Inflammatory macrophage treated with lipopolysaccharide for 4 hours (primary cell): Measurements from ENCODE around the gene NLRP4.

Source experiments
- DNase-seq: peaks from one replicate; pipeline ENCODE4 v3.0.0-alpha.2; 2020

NLRP4 gene, protein sequence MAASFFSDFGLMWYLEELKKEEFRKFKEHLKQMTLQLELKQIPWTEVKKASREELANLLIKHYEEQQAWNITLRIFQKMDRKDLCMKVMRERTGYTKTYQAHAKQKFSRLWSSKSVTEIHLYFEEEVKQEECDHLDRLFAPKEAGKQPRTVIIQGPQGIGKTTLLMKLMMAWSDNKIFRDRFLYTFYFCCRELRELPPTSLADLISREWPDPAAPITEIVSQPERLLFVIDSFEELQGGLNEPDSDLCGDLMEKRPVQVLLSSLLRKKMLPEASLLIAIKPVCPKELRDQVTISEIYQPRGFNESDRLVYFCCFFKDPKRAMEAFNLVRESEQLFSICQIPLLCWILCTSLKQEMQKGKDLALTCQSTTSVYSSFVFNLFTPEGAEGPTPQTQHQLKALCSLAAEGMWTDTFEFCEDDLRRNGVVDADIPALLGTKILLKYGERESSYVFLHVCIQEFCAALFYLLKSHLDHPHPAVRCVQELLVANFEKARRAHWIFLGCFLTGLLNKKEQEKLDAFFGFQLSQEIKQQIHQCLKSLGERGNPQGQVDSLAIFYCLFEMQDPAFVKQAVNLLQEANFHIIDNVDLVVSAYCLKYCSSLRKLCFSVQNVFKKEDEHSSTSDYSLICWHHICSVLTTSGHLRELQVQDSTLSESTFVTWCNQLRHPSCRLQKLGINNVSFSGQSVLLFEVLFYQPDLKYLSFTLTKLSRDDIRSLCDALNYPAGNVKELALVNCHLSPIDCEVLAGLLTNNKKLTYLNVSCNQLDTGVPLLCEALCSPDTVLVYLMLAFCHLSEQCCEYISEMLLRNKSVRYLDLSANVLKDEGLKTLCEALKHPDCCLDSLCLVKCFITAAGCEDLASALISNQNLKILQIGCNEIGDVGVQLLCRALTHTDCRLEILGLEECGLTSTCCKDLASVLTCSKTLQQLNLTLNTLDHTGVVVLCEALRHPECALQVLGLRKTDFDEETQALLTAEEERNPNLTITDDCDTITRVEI

DNA sequence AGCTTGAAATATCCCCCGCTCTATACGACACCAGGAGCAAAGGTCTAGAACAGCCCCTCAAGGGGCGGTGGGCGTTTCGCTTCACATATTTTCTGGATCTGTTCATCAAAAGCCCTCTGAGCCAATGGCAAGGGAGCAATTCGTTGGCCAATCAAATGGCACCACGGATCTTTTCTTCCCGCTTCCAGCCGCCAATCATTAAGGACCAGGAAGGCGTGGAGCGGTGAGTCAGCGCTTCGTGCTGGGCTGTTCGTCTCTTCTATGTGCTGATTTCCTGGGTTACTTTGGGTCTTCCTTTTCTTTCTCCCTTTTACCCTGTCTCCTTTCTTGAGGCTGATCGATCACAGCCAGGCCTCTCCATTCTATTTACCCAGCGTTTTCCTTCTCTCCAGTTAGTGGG, at the start of gene NLRP4:
TSS of gene NLRP4 (plus strand) at position 201 of the 400 bp plus-strand sequence. CDS start 15,541 bp downstream, outside the sequence.
- no peak for DNase-seq

DNA sequence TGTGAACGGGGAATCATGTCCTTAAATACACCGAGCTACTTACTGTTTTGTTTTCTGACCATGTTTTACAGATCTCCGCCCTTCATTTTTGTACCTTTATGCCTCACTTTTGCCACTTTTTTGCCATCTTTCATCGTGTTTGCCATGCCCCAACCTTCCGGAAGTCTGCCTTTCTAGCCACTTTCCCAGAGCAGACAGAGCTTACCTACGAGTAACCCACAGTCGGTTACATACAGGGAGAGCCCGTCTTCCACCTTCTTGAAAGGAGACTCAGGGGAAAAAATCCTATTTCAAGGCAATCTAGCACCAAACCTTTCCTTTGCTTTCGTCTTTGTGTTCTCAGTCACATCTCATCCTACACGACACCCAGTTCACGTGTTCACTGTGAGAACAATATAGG, 41.3 kb upstream of the NLRP4 start:
- DNase-seq = no peak

GRCh38 chr19:55801416-55801815, 34.9 kb upstream of the NLRP4 start:
- DNase-seq = no peak

DNA sequence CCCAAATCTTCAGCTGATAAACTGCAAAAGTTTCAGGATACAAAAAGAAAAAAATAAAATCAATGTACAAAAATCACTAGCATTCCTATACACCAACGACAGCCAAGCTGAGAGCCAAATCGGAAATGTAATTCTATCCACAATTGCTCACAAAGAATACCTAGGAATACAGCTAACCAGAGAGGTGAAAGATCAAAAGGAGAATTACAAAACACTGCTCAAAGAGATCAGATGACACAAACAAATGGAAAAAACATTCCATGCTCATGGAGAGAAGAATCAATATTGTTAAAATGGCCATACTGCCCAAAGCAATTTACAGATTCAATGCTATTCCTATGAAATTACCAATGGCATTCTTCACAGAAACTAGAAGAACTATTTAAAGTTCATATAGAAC, 34.1 kb upstream of the NLRP4 start:
- DNase-seq = no peak

DNA sequence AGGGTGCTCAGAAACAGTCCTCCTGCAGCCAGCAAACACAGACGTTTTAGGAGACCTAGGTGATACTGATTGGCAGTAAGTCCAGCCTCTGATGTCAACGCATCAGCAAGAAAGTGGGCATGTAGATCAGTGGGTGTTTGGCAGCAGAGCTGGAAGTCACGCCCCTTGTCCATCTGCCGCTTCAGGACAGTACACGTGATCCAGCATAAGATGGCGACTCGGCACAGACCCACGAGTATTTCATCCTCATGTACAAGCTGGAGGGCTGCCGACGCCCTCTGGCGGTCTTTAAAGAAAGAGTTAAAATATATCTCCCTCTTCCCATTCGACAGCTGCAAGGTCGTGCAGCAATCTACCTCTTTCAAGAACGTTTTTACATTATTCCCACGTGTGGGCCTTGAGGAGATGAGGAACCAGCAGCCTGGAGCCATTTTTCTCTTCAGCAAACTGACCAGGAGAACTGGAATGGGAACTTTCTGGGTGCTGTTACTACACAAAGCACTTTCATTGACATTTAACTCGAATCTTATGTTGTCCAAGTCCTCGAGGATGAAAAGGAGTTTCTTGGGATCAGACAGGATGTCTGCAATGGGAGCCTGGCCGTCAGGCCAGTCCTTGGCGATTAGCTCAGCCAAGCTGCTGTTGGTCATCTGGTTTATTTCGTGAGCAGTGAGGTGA, 26.8 kb upstream of the NLRP4 start:
- DNase-seq = peak; percentile 46

- no peak for DNase-seq
These were observed 25.0 kb upstream of the NLRP4 start for GRCh38 chr19:55811340-55811739.

GRCh38 chr19:55812449-55812848, 23.9 kb upstream of the NLRP4 start:
- DNase-seq = no peak

- no peak for DNase-seq
These were observed 22.4 kb upstream of the NLRP4 start for GRCh38 chr19:55813906-55814305.

DNA sequence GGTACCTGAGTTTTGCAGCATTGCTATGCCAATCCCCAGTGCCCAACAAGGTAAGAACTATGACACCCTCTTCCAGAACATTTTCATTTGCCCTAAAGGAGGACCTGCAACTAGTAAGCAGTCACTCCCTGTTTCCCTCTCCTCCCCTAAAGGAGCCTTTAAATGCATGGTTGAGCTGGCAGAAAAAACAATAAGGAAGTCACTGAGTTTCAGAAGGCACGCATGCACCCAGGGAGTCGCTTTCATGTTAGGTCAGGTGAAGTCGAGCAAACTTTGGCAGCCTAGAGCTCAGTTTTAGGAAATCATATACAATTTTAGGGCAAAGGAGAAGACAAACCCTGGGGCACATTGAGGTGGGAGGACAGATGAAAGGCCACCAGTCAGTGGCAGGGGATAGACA, 16.3 kb upstream of the NLRP4 start:
- DNase-seq = no peak

GRCh38 chr19:55830656-55831055, 5.7 kb upstream of the NLRP4 start:
- no peak for DNase-seq

DNA sequence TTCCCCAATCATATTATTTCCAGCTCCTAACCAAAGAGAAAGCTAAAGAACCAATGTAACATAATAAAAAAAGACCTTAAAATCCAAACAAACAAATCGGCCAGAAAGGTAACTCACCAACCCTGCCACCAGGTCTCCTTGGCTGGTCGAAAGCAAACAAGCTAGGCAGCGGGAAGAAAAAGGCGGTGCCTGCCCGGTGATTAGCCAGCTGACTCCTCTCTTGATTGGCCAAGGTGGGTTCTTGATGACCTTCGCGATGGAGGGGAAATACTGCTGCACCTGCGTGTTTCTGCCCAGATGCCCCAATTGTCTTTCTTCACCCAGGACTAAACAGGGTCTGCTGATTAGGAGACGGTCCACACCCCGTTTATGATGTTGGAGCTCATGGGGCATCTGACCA, 4.5 kb upstream of the NLRP4 start, which contains the start of gene NLRP11:
TSS of gene NLRP11 (minus strand) at position 154 of the 400 bp plus-strand sequence. CDS start 13,825 bp downstream, outside the sequence.
- no peak for DNase-seq

DNA sequence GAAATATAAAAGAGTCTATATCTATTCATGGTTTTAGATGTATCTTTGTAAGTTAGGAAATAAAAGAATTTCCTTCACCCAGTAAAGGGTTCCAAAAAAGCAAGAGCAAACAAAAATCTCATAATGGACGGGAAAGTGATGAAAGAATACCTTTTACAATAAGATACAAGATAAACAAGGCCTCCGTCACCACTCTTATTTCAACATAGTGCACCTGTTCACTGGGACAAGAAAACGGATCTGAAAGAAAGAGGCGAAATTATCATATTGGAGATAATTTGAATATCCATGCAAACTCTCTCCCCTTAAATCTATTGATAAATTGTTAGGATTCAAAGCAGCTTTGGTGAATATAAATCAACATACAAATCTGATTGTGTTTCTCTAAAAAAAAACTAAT, 3.7 kb upstream of the NLRP4 start:
- no peak for DNase-seq

DNA sequence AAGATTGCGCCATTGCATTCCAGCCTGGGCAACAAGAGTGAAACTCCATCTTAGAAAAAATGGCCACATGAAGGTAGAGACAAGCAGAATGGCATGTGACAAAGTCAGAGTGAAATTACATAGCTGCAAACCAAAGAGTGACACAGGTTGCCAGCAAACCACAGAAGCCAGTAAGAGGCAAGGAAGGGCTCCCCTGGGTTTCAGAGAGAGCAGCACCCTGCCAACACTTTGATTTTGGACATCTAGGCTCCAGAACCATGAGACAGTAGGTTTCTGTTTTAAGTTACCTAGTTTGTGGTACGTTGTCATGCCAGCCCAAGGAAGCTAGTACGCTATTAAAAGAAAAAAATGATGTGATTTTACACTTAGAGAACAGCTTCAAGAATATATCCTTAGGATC, 1.9 kb downstream of the NLRP4 start:
- DNase-seq = no peak

DNA sequence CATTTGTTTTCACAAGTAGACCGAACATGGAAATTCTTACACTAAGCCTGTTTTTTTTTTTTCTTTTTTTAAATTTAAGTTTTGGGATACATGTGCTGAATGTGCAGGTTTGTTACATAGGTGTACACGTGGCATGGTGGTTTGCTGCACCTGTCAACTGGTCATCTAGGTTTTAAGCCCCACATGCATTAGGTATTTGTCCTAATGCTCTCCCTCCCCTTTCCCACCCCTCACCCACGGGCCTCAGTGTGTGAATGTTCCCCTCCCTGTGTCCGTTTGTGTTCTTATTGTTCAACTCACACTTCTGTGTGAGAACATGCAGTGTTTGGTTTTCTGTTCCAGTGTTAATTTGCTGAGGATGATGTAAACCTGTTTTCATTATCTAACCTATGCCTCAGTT, 2.6 kb downstream of the NLRP4 start:
- no peak for DNase-seq

DNA sequence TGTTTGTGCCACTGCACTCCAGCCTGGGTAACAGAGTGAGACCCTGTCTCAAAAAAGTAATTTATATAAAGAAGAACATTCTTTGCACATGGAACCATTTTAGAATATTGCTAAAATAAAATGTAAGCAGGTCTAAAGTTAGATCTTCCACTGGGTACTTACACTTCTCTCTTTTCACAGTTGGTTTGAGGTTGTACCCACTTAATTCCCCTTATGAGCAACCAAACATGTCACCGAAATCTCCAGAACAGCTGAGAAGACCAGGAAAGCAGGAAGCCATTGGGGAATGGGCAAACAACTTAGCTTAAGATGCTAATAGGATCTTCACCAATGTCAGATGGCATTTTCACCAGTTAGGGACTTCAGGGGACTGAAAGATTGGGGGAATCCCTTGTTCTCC, 18.8 kb downstream of the NLRP4 start:
- no peak for DNase-seq

DNA sequence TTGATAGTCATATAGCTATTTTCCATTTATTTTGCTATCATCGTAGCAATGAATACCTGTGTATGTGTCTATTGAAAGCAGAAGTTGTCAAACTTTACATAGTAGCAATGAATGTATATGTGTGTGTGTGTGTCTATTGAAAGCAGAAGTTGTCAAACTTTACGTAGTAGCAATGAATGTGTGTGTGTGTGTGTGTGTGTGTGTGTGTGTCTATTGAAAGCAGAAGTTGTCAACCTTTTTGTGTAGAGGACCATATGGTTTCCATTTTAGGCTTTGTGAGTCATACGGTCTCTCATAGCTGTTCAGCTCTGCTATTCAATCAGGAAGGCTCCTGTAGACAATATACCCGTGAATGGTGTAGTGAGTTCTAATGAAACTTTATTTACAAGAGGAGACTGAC, 20.8 kb downstream of the NLRP4 start:
- peak; percentile 0 for DNase-seq

- no peak for DNase-seq
These were observed 21.6 kb downstream of the NLRP4 start for GRCh38 chr19:55857974-55858373.

DNA sequence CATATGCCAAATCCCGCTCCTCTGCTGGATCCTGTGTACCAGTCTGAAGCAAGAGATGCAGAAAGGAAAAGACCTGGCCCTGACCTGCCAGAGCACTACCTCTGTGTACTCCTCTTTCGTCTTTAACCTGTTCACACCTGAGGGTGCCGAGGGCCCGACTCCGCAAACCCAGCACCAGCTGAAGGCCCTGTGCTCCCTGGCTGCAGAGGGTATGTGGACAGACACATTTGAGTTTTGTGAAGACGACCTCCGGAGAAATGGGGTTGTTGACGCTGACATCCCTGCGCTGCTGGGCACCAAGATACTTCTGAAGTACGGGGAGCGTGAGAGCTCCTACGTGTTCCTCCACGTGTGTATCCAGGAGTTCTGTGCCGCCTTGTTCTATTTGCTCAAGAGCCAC, 22.1 kb downstream of the NLRP4 start:
- DNase-seq = no peak

DNA sequence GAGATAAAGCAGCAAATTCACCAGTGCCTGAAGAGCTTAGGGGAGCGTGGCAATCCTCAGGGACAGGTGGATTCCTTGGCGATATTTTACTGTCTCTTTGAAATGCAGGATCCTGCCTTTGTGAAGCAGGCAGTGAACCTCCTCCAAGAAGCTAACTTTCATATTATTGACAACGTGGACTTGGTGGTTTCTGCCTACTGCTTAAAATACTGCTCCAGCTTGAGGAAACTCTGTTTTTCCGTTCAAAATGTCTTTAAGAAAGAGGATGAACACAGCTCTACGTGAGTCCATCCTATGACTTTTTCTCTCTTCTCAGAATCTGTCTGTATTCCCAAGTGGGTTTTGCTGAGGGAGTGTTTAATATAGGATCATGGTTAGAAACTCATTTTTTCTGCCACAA, 22.6 kb downstream of the NLRP4 start:
- no peak for DNase-seq

GRCh38 chr19:55866521-55866920, 30.2 kb downstream of the NLRP4 start:
- DNase-seq = no peak

DNA sequence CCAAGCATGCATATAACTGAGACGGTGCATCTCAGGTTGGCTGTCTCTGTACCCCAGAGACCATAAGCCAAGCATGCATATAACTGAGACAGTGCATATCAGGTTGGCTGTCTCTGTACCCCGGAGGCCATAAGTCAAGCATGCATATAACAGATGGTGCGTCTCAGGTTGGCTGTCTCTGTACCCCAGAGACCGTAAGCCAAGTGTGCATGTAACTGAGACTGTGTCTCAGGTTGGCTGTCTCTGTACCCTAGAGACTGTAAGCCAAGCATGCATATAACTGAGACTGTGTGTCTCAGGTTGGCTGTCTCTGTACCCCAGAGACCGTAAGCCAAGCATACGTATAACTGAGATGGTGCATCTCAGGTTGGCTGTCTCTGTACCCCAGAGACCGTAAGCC, 30.8 kb downstream of the NLRP4 start:
- DNase-seq = no peak

GRCh38 chr19:55870736-55871135, 34.4 kb downstream of the NLRP4 start:
- DNase-seq = no peak

DNA sequence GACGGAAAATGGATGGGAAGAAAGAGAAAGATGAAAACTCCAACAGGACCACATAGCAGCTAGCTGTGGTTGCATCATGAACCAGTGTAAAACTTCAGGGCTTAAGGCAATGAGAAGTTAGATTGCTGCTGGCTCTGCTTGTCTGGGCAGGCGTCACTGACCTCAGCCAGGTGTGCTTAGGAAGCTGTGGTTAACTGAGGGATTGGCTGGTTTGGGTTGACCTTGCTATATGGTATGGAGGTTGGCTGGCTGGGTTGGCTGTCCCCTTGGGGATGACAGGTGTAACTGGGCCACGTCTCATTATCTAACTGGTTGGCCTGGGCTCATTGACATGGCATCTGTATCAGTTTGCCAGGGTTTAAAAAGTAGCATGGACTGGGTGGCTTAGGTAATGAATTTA, 40.9 kb downstream of the NLRP4 start:
- DNase-seq = no peak
